ENCODE data around the gene WASHC2A.
"Not testable (repeated sequence)": the region's sequence is repeated elsewhere in the genome, so short reads cannot be mapped to it uniquely, and the experiment has no call there.

GRCh38 chr10:50101139-50101582 lies 33.4 kb downstream of the WASHC2A start:
- not testable (repeated sequence) for TF ChIP-seq CTCF (IDR thresholded peaks at IDR 0.05; ENCODE audit: insufficient read depth, low read length, poor library complexity, severe bottlenecking); EZH2phosphoT487 (conservative IDR thresholded peaks at IDR 0.05; ENCODE audit: low read length)
